Stimulated activated CD8-positive, alpha-beta memory T cell treated with anti-CD3 and anti-CD28 coated beads, Interleukin-7, amount 100 ng/mL, for 1 hour (primary cell): ENCODE measurements around the gene PINLYP.
A peak's percentile ranks its signal among the peaks of the same experiment; 100 is the strongest.
"Not testable (repeated sequence)": the region's sequence is repeated elsewhere in the genome, so short reads cannot be mapped to it uniquely, and the experiment has no call there.

Experiments
- DNase-seq, 2 donors: peaks; one replicate each; pipeline ENCODE4 v3.0.0-alpha.2; 2020; ENCODE audit warnings: low read depth in 2 of 2

The PINLYP gene

GRCh38 chr19:43581467-43581866, 5.9 kb downstream of the PINLYP start:
- DNase-seq, result no peak

GRCh38 chr19:43582495-43582894, 6.9 kb downstream of the PINLYP start:
- no peak for DNase-seq

- DNase-seq, result no peak
Measured at GRCh38 chr19:43584484-43584883, 8.9 kb downstream of the PINLYP start.

- DNase-seq, result no peak
Measured at GRCh38 chr19:43586346-43586745, 10.7 kb downstream of the PINLYP start.

- not testable (repeated sequence) for DNase-seq
Measured at GRCh38 chr19:43587029-43587428, 11.4 kb downstream of the PINLYP start.

GRCh38 chr19:43589277-43589676, 13.7 kb downstream of the PINLYP start:
- DNase-seq, result no peak

GRCh38 chr19:43589678-43590077, 14.1 kb downstream of the PINLYP start:
- DNase-seq, result no peak

- no peak for DNase-seq
Measured at GRCh38 chr19:43591904-43592772, 16.5 kb downstream of the PINLYP start.

GRCh38 chr19:43592800-43593350, 17.3 kb downstream of the PINLYP start:
- DNase-seq, result no peak

GRCh38 chr19:43594081-43594697, 18.6 kb downstream of the PINLYP start:
- no peak for DNase-seq

GRCh38 chr19:43594710-43595604, 19.4 kb downstream of the PINLYP start:
- peak in 1 of 2 donors; percentile 35 for DNase-seq

- no peak for DNase-seq
Measured at GRCh38 chr19:43595605-43595998, 20.0 kb downstream of the PINLYP start.

- DNase-seq, result peak; percentile 100
Measured at GRCh38 chr19:43595999-43596841, 20.6 kb downstream of the PINLYP start, which contains the start of the genes IRGQ and ZNF576. IRGQ (minus strand) TSS chr19:43596134; CDS start chr19:43595338, 796 bp downstream. ZNF576 (plus strand) TSS chr19:43596595; CDS start chr19:43597109, 514 bp downstream.

GRCh38 chr19:43596842-43597461, 21.4 kb downstream of the PINLYP start:
- no peak for DNase-seq

- DNase-seq, result no peak
Measured at GRCh38 chr19:43597876-43598275, 22.3 kb downstream of the PINLYP start.

GRCh38 chr19:43598445-43599240, 23.0 kb downstream of the PINLYP start:
- DNase-seq, result no peak

- DNase-seq, result no peak
Measured at GRCh38 chr19:43599635-43600295, 24.2 kb downstream of the PINLYP start.

GRCh38 chr19:43600326-43600725, 24.7 kb downstream of the PINLYP start:
- DNase-seq, result not testable (repeated sequence)
